ENCODE data around the gene INS. TPM values are rescaled to one million over a fixed set of nuclear protein-coding genes. Genes with fewer than 3 reads are reported as not detected.

The INS gene
- total and polyA plus RNA-seq, 10 of the 15 experiments (the other 5 are each of a cell fraction or from before 2014, with no cell fraction given) = not detected

DNA sequence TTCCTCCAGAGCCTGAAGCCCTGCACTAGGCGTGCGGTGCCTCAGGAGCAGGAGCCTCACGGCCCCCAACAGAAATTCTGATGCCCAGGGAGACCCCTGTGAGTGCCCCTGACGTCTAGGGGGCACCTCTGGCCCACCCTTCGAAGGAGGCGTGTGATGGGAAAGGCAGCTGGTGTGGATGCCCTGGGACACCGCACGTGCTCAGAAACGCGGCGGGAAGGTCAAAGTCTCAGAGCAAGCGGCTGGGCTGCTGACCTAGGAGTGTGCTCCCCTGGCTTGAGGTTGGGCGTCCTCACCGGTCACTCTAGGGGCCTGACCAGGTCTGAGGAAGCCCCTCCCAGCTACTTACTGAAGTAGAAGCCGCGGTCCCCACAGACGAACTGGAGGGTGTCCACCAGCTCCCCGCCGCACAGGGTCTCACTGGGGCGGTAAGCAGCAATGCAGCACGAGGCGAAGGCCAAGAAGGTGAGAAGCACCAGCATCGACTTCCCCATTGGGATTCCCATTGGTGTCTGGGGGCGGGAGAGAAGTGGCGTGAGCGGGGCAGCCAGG lies 25.9 kb downstream of the INS start:
- SMC1A ChIA-PET (ENCODE audit: uncharacterized antibody, unreplicated experiment) = no interaction called here
- no peak for ATAC-seq
- CTCF ChIA-PET = interaction anchor here (0.7 kb wide), 1 partner anchor 17 kb away, joined by 3 read pairs; no protein-coding TSS in a partner anchor
- BruUV-seq (replicated peaks) = no TSS peak
- Histone ChIP-seq H3K4me1 (ENCODE audit: control insufficient read depth, insufficient read depth, low read length) (no peaks in the 10 kb centered on the region), H3K9me3 (replicated peaks; ENCODE audit: control insufficient read depth, insufficient read depth, low read length) (no peaks in the 10 kb centered on the region), H3K79me2 (ENCODE audit: control insufficient read depth, insufficient read depth, low read length) (no peaks in the 10 kb centered on the region), H3K4me3 (no peak overlapping the region), H4K20me1 (ENCODE audit: control insufficient read depth, insufficient read depth) (no peaks in the 10 kb centered on the region), H2AFZ (ENCODE audit: control insufficient read depth, low read depth, low read length) (no peak overlapping the region), H3K36me3 (ENCODE audit: control insufficient read depth in 2 of 2, insufficient read depth in 2 of 2, low read length in 1 of 2) (no peaks in the 10 kb centered on the region), H3K27me3 (replicated peaks in 1 of 2; ENCODE audit: control insufficient read depth in 2 of 2, insufficient read depth in 2 of 2, low read length in 1 of 2) (peaks cover 3 to 5% of the 10 kb centered on the region in 2 experiments; a peak in 3 of 4 replicates), H3K27ac (ENCODE audit: control insufficient read depth, insufficient read depth) (no peak overlapping the region), H3K4me2 (ENCODE audit: control insufficient read depth, insufficient read depth) (no peak overlapping the region), H3K9ac (ENCODE audit: control insufficient read depth, insufficient read depth, low read length) (no peak overlapping the region)
- RAD21 ChIA-PET (ENCODE audit: unreplicated experiment) = no interaction called here
- intact Hi-C loops (cut with micrococcal nuclease; ENCODE audit: unreplicated experiment) (no loop called here), in situ Hi-C loops (cut with MboI) (no loop called here)
- DNase-seq (ENCODE audit: low read depth, low spot score) = no peak
- FAIRE-seq = no peak
- WGBS (ENCODE audit: insufficient coverage, insufficient replicate concordance, low lambda C conversion rate, missing lambda C conversion rate) = 53% methylated on average over 26 of the region's 26 CpGs
- TF ChIP-seq TAF1 (IDR thresholded peaks at IDR 0.05; ENCODE audit: borderline replicate concordance, low read depth, low read length) (no peak), SUZ12 (IDR thresholded peaks at IDR 0.05; ENCODE audit: unreplicated experiment) (no peak), TCF3 (IDR thresholded peaks at IDR 0.05; ENCODE audit: borderline replicate concordance, insufficient read depth, low read depth, low read length) (no peak), TCF7 (IDR thresholded peaks at IDR 0.05; ENCODE audit: borderline replicate concordance) (no peak), BCL11A (IDR thresholded peaks at IDR 0.05; ENCODE audit: low read depth, low read length) (no peak), SIN3A (IDR thresholded peaks at IDR 0.05; ENCODE audit: low read depth, low read length) (no peak), ZBTB40 (IDR thresholded peaks at IDR 0.05; ENCODE audit: borderline replicate concordance) (no peak), CHD4 (IDR thresholded peaks at IDR 0.05) (no peak), SMAD5 (IDR thresholded peaks at IDR 0.05; ENCODE audit: low read depth) (no peak), SIX5 (IDR thresholded peaks at IDR 0.05; ENCODE audit: low read depth, low read length, severe bottlenecking) (no peak), YBX1 (IDR thresholded peaks at IDR 0.05) (no peak), RCOR1 (conservative IDR thresholded peaks at IDR 0.05; ENCODE audit: low read depth, low read length) (no peak), MXI1 (IDR thresholded peaks at IDR 0.05; ENCODE audit: low read depth, low read length) (no peak), NFXL1 (IDR thresholded peaks at IDR 0.05; ENCODE audit: borderline replicate concordance) (no peak)
- TF ChIP-seq, protein P1, sequence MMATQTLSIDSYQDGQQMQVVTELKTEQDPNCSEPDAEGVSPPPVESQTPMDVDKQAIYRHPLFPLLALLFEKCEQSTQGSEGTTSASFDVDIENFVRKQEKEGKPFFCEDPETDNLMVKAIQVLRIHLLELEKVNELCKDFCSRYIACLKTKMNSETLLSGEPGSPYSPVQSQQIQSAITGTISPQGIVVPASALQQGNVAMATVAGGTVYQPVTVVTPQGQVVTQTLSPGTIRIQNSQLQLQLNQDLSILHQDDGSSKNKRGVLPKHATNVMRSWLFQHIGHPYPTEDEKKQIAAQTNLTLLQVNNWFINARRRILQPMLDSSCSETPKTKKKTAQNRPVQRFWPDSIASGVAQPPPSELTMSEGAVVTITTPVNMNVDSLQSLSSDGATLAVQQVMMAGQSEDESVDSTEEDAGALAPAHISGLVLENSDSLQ (IDR thresholded peaks at IDR 0.05) = no peak
- TF ChIP-seq, protein P2, sequence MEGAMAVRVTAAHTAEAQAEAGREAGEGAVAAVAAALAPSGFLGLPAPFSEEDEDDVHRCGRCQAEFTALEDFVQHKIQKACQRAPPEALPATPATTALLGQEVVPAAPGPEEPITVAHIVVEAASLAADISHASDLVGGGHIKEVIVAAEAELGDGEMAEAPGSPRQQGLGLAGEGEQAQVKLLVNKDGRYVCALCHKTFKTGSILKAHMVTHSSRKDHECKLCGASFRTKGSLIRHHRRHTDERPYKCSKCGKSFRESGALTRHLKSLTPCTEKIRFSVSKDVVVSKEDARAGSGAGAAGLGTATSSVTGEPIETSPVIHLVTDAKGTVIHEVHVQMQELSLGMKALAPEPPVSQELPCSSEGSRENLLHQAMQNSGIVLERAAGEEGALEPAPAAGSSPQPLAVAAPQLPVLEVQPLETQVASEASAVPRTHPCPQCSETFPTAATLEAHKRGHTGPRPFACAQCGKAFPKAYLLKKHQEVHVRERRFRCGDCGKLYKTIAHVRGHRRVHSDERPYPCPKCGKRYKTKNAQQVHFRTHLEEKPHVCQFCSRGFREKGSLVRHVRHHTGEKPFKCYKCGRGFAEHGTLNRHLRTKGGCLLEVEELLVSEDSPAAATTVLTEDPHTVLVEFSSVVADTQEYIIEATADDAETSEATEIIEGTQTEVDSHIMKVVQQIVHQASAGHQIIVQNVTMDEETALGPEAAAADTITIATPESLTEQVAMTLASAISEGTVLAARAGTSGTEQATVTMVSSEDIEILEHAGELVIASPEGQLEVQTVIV (IDR thresholded peaks at IDR 0.05; ENCODE audit: borderline replicate concordance, partially characterized antibody) = no peak
- POLR2A ChIA-PET = no interaction called here
